ENCODE data around the gene SND1. TPM values are rescaled to one million over a fixed set of nuclear protein-coding genes. Genes with fewer than 3 reads are reported as not detected.

The SND1 gene
- polyA plus RNA-seq, 12 donors: 73.0 to 117 (median 95.7) TPM; not detected in 1

GRCh38 chr7:127862525-127862924, 210.5 kb downstream of the SND1 start:
- DNase-seq: no peak

GRCh38 chr7:127863082-127863481, 211.1 kb downstream of the SND1 start:
- no peak for DNase-seq

DNA sequence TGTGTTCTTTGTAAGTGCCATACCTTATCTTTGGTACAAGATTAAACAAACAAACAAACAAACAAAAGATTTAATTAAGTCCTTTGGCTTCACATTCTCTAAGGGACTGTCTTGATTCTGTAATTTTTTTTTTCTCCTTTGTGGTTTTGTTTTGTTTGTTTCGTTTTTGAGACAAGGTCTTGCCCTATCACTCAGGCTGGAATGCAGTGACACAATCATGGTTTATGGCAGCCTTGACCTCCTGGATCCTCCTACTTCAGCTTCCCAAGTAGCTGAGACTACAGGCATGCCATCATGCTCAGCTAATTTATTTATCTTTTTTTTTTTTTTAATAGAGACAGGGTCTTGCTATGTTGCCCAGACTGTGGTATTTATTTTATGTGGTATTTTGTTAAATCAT, 213.5 kb downstream of the SND1 start:
- DNase-seq: no peak

DNA sequence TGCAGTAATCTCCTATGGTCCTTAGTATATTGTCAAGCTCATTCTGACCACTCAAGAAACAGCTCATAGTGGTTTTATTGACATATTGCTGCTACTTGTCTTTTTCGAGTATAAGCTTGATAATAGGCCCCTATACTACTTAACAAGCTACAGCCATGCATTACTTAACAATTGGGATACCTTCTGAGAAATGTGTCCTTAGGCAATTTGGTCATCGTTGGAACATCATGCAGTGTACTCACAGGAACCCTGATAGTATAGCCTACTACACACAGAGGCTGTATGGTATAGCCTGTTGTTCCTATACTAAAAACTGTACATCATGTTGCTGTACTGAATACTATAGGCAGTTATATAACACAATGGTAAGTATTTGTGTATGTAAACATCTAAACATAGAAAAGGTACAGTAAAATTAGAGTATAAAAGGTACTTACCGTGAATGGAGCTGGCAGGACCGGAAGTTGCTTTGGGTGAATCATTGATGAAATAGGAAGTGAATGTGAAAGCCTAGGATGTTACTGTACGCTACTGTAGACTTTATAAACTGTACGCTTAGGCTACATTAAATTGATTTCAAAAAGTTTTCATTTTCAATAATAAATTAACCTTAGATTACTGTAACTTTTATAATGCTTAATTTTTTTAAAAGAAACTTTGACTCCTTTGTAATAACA, 218.4 kb downstream of the SND1 start:
- DNase-seq: no peak

DNA sequence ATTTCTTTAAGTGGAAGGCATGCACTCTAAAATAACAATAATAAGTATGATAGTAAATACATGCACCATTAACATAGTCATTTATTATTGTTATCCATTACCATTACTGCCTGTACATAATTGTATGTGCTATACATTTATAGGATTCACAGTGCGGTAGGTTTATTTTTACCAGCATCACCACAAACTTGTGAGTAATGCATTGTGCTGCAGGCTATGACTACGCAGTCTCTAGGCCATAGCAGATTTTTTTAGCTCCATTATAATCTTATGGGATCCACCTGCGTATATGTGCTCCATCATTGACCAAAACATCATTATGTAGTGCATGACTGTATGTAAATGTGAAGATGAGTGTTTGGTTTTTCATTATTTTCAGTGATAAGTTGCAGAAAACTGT, 219.2 kb downstream of the SND1 start:
- DNase-seq: no peak

- DNase-seq: no peak
Measured at GRCh38 chr7:127872122-127872521, 220.1 kb downstream of the SND1 start.

GRCh38 chr7:127873151-127873550, 221.2 kb downstream of the SND1 start:
- DNase-seq: no peak

- no peak for DNase-seq
Measured at GRCh38 chr7:127873715-127874636, 222.0 kb downstream of the SND1 start.

- DNase-seq: no peak
Measured at GRCh38 chr7:127874951-127875608, 223.1 kb downstream of the SND1 start.

DNA sequence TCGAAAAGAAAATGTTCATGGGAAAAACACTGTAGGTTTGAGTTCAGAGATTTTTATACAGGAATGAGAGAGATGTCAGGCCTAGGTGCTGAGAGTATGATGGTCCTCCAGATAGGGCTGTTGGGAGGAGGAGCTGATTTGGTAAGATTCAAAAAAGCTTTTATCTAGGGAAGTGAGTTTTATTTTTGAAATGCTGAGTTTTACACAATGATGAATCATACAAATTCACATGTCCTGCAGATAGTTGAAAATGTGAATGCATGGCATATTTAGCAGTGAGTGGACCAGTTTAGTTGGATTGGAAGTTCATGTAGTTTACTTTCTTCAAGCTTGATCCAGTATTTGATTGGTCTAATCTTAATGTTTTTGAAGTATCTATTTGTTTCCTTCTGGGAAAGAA, 224.4 kb downstream of the SND1 start:
- DNase-seq: no peak

DNA sequence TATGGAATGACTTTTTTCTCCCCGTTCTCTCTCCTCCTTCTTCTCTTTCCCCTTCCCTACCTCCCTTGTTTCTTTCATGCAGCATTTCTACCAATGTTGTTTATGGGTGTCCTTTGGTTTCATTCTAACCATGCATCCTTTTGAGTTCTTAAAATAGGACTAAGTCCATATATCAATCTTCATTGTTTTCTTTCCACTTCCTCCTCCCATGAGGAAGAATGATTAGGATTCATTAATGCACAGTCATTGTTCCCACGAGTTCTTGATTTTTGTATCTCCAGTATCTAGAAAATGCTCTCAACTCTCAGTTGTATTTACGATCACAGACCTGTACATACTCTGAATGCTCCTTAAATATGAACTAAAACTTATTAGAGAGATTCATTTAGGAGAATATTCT, 226.0 kb downstream of the SND1 start:
- no peak for DNase-seq

DNA sequence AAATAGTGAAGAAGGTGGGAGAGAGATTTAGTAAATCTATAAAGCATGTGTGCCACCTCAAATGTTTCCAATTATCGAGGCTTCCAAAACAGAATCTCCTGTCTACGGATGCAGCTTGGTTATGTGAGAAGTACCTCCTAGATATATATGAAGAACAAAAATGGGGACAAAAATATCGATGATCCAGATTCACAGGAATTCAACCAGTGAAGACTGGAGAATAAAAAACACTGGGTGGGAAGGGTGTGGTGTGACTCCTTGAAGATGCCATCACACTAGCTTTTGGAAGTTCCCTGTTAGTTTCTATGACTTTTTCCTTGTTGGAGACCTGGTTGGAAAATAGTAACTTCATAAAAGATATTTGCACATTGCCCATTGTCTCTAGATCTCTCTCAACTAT, 226.8 kb downstream of the SND1 start:
- no peak for DNase-seq

- DNase-seq: no peak
Measured at GRCh38 chr7:127879436-127879835, 227.4 kb downstream of the SND1 start.

DNA sequence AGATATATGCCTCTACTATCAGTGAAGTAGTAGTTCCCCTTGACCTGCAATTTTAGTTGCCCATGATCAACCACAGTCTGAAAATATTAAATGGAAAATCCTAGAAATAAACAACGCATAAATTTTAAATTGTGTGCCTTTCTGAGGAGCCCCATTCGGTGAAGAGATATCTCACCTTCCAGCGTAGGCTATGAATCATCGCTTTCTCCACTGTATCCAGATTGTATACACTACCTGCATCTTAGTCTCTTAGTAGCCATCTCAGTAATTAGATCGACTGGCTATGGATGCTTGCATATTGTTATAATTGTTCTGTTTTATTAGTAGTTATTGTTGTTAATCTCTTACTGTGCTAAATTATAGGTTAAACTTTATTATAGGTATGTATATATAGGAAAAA, 227.9 kb downstream of the SND1 start:
- DNase-seq: no peak

DNA sequence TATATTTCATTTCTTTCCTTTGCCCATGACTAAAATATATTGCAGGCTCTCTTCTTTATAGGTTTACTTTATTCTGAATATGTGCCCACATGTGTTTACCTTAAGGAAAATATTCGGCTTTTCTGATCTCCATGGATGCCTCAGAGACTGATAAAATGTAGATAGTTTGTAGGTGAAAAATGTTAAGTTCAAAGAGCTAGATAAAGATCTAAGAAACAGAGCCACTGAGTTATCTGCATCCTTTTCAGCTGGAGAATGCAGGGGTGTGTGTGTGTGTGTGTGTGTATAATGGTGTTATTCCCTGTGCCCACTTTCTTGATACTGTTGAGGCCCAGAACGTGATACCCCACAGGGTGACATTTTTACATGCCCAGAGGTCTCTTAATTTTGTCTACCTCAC, 228.5 kb downstream of the SND1 start:
- no peak for DNase-seq

- DNase-seq: no peak
Measured at GRCh38 chr7:127881564-127881963, 229.6 kb downstream of the SND1 start.

GRCh38 chr7:127882313-127882920, 230.4 kb downstream of the SND1 start:
- no peak for DNase-seq

- DNase-seq: no peak
Measured at GRCh38 chr7:127884066-127884559, 232.1 kb downstream of the SND1 start.

DNA sequence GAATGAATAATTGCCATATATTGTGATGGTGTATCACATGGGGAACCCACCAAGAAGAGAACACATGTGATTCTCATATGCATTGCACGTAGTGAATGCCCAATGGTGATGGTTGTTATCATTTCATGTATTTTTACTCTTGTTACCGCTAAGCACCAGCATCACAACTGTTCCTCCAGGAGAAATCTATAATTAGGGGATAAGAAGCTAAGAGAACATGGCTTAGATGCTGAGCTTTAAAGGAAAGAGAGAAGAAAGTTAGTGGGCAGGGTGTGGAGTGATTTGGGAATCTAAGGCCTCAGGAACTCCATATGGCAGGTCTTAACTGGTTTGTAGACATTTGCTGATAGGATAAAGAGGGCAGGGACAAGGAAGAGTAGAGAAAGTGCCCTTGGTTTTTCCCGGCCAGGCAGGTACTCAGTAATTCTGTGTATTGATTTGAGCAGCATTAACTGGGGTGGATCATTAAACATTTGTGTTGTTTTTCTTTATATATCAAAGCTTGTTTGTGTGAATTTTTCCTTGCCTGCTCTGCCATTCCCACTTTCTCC, 233.3 kb downstream of the SND1 start:
- no peak for DNase-seq

- no peak for DNase-seq
Measured at GRCh38 chr7:127885843-127886242, 233.8 kb downstream of the SND1 start.

DNA sequence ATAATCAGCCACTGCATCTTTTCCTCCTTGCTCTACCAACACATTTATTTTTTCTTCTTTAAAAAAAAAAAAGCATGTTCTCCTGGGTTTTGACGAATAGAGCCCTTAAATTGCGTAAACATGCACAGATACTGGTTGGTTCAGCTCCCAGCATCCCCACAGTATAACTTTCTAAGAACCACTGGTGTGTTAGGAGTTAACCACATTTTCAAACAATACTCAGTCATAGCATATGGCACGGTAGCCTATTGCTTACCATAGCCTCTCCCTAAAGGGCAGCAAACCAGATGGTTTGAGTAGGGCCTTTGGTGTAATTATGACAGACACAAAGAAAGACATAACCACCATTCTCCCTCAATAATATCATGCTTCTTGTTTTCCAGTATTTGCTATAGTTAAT, 234.3 kb downstream of the SND1 start:
- no peak for DNase-seq

DNA sequence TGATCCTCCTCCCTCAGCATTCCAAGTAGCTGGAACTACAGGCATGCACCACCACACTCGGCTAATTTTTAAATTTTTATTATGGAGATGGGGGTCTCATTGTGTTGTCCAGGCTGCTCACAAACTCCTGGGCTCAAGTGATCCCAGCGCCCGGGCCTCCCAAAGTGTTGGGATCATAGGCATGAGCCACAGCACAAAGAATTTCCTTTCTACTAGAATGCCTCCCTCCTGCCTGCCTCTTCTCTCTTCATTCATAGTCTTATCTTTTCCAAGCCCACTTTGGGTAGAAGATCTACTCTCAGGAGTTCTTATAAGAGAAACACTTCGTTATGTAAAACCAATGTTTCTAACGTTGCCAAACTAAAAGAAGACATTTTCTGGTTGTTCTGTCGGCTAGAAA, 235.1 kb downstream of the SND1 start:
- DNase-seq: no peak
